CMK (cell line): ENCODE results near the gene COL6A1.

Experiments
- DNase-seq: peaks from one replicate; pipeline ENCODE4 v3.0.0-alpha.2; 2010; ENCODE audit warnings: low read depth

Gene COL6A1

GRCh38 chr21:46049890-46050667 lies 68.5 kb downstream of the COL6A1 start:
- no peak for DNase-seq

- DNase-seq = no peak
Observed at GRCh38 chr21:46050668-46051378, 69.3 kb downstream of the COL6A1 start.

- DNase-seq = no peak
Observed at GRCh38 chr21:46051379-46051770, 69.8 kb downstream of the COL6A1 start.

GRCh38 chr21:46051821-46052675 lies 70.5 kb downstream of the COL6A1 start:
- DNase-seq = no peak

- no peak for DNase-seq
Observed at GRCh38 chr21:46052703-46053651, 71.4 kb downstream of the COL6A1 start.

- no peak for DNase-seq
Observed at GRCh38 chr21:46054031-46054430, 72.5 kb downstream of the COL6A1 start.

- no peak for DNase-seq
Observed at GRCh38 chr21:46054451-46054881, 72.9 kb downstream of the COL6A1 start.
